AG10803 (cell line): ENCODE measurements around the gene RDH13.
"Not testable (repeated sequence)": the region's sequence is repeated elsewhere in the genome, so short reads cannot be mapped to it uniquely, and the experiment has no call there.

ENCODE experiments used
- DNase-seq: peaks from one replicate; pipeline ENCODE4 v3.0.0; 2010; ENCODE audit warnings: low read depth
- H3K4me3 ChIP-seq: 2 replicates; pipeline ENCODE4 v1.5.1; 2011; ENCODE audit warnings: mild to moderate bottlenecking, low read length, control low read depth
- TF ChIP-seq, protein P1 (sequence below): conservative IDR thresholded peaks from 2 replicates; pipeline ENCODE4 v1.5.1; 2011; ENCODE audit warnings: mild to moderate bottlenecking, low read length, control low read depth, inconsistent platforms

RDH13 gene

DNA sequence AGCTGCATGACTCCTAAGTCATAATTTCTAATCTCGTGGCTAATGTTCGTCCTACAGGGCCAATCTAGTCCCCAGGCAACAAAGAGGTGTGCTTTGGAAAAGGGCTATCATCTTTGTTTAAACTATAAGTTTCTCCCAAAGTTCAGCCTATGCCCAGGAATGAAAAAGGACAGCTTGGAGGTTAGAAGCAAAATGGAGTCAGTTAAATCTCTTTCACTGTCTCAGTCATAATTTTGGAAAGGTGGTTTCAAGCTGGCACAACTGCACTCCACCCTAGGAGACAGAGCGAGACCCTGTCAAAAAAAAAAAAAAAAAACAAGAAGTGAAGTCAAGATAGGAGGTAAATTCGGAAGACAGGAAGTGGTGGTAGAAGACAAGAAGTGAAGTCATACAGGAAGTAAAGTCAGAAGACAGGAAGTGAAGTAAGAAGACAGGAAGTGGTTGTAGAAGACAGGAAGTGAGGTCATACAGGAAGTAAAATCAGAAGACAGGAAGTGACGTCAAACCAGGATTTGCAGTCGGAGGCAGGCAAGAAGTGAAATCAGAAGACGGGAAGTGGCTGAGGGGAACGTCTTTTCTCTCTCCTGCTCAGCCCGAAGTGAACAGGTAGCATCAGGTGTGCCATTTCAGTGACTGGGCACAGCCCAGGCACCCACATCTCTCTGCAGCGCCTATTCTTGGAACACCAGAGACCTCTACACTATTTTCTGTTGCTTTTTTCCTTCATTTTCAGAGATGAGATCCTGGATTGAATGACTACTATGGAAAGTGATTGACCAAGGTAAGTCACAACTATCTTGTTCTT lies 57.1 kb downstream of the RDH13 start:
- TF ChIP-seq, protein P1, sequence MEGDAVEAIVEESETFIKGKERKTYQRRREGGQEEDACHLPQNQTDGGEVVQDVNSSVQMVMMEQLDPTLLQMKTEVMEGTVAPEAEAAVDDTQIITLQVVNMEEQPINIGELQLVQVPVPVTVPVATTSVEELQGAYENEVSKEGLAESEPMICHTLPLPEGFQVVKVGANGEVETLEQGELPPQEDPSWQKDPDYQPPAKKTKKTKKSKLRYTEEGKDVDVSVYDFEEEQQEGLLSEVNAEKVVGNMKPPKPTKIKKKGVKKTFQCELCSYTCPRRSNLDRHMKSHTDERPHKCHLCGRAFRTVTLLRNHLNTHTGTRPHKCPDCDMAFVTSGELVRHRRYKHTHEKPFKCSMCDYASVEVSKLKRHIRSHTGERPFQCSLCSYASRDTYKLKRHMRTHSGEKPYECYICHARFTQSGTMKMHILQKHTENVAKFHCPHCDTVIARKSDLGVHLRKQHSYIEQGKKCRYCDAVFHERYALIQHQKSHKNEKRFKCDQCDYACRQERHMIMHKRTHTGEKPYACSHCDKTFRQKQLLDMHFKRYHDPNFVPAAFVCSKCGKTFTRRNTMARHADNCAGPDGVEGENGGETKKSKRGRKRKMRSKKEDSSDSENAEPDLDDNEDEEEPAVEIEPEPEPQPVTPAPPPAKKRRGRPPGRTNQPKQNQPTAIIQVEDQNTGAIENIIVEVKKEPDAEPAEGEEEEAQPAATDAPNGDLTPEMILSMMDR: no peak
- DNase-seq: no peak
- H3K4me3 ChIP-seq: no peak overlapping the region

DNA sequence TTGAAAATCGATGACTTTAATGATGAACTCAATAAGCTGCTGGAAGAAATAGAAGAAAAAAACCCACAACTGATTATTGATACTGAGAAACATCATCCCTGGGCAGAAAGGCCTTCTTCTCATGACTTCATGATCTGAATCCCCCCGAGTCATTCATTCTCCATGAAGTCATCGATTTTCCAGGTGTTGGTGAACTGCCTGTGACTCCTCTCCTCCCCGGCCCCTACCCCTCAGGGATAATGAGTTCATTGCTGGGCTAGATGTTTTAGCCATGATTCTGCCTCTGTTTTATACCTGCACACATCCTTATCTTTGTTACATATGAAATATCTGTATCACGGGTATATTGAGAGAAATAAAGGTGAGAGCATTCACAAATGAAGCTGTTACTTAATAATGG lies 62.2 kb downstream of the RDH13 start:
- no peak overlapping the region for H3K4me3 ChIP-seq
- no peak for DNase-seq
- TF ChIP-seq, protein P1: no peak

DNA sequence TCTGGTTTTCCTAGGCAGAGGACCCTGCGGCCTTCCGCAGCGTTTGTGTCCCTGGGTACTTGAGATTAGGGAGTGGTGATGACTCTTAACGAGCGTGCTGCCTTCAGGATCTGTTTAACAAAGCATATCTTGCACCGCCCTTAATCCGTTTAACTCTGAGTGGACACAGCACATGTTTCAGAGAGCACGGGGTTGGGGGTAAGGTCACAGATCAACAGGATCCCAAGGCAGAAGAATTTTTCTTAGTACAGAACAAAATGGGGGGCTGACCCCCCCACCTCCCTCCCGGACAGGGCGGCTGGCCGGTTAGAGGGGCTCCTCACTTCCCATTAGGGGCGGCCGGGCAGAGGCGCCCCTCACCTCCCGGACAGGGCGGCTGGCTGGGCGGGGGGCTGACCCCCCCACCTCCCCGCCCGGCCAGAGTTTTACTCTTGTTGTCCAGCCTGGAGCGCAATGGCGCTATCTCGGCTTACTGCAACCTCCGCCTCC lies 64.2 kb downstream of the RDH13 start:
- not testable (repeated sequence) for DNase-seq, H3K4me3 ChIP-seq

DNA sequence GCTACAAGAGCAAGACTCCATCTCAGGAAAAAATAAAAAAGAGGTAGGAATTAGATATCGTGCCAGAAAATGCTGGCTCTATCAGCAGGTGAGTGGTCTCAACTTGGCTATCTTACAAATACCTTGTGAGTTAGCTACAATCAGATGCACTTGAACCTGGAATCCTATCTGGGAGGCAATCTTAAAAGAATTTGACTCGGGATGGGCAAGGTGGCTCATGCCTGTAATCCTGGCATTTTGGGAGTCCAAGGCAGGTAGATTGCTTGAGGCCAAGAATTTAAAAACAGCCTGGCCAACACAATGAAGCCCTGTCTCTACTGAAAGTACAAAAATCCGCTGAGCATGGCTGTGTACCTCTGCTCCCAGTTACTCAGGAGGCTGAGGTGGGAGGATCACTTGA lies 67.4 kb downstream of the RDH13 start:
- TF ChIP-seq, protein P1: no peak
- DNase-seq: no peak
- no peak overlapping the region for H3K4me3 ChIP-seq
